Ectodermal cell (in vitro differentiated cells): ENCODE data around the gene MAML3.

Source experiments
- H3K27ac ChIP-seq: 2 replicates; pipeline ENCODE4 v1.7.0; 2013; ENCODE audit warnings: mild to moderate bottlenecking, low read depth, low read length; ENCODE audit not compliant: insufficient read depth, poor library complexity, severe bottlenecking
- H3K27me3 ChIP-seq: 2 replicates; pipeline ENCODE4 v1.7.0; 2013; ENCODE audit warnings: mild to moderate bottlenecking, low read length; ENCODE audit not compliant: insufficient read depth, control insufficient read depth, poor library complexity, severe bottlenecking
- H3K36me3 ChIP-seq: one replicate; pipeline ENCODE4 v1.7.0; 2013; ENCODE audit warnings: low read length; ENCODE audit not compliant: control insufficient read depth, insufficient read depth
- H3K4me1 ChIP-seq: one replicate; pipeline ENCODE4 v1.7.0; 2013; ENCODE audit warnings: low read length; ENCODE audit not compliant: control insufficient read depth, insufficient read depth
- H3K4me3 ChIP-seq: 2 replicates; pipeline ENCODE4 v1.7.0; 2013; ENCODE audit warnings: low read depth, low read length, control low read depth; ENCODE audit not compliant: insufficient read depth
- H3K9me3 ChIP-seq: 2 replicates; pipeline ENCODE4 v1.7.0; 2013; ENCODE audit warnings: mild to moderate bottlenecking, low read length, moderate library complexity; ENCODE audit not compliant: control insufficient read depth
- WGBS, 2 experiments: methylation state at CpG; one replicate each; pipeline ENCODE4 v1.1.7; 2013; ENCODE audit warnings: missing lambda C conversion rate in 2 of 2; 5-methylcytosine and 5-hydroxymethylcytosine counted together

The MAML3 gene

GRCh38 chr4:140131675-140132229 is 22.2 kb downstream of the MAML3 start:
- Histone ChIP-seq H3K4me1 (peaks cover 3% of the 10 kb centered on the region), H3K9me3 (no peaks in the 10 kb centered on the region), H3K36me3 (no peaks in the 10 kb centered on the region), H3K4me3 (no peak overlapping the region), H3K27ac (no peak overlapping the region), H3K27me3 (no peaks in the 10 kb centered on the region)
- WGBS, 2 experiments: 97 to 98% methylated on average over 5 of the region's 5 CpGs

DNA sequence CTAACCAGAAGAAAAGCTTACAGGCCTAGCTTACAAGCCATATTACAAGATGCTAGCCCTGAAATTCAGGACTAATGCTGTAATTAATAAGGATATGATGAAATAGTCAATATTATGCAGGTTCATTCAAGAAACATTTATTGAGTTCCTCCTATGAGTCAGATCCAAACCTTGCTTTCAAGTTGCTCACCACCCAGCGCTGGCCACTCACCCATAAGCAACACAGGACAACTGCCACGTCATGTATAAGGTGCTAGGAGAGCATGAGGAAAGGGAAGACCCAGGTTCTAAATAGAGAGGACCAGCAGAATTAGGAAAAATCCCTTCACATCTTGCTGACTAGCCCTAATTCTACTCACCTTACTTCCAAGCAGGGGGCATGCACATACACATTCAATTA is 23.3 kb downstream of the MAML3 start:
- no peaks in the 10 kb centered on the region for H3K9me3 ChIP-seq
- peaks cover under 1% of the 10 kb centered on the region for H3K4me1 ChIP-seq
- no peak overlapping the region for H3K4me3 ChIP-seq
- no peaks in the 10 kb centered on the region for H3K27me3 ChIP-seq
- WGBS, 2 experiments: 93 to 100% methylated on average over 2 of the region's 2 CpGs
- H3K27ac ChIP-seq: no peak overlapping the region
- H3K36me3 ChIP-seq: no peaks in the 10 kb centered on the region

- Histone ChIP-seq H3K9me3 (no peaks in the 10 kb centered on the region), H3K27ac (no peak overlapping the region), H3K27me3 (no peaks in the 10 kb centered on the region), H3K4me1 (no peaks in the 10 kb centered on the region), H3K4me3 (no peak overlapping the region), H3K36me3 (no peaks in the 10 kb centered on the region)
- WGBS, 2 experiments: 93 to 98% methylated on average over 2 of the region's 2 CpGs
Observed at GRCh38 chr4:140127422-140127821, 26.6 kb downstream of the MAML3 start.

GRCh38 chr4:140126261-140126660 is 27.7 kb downstream of the MAML3 start:
- 84 to 88% methylated on average over 6 of the region's 6 CpGs for WGBS, 2 experiments
- H3K36me3 ChIP-seq: no peaks in the 10 kb centered on the region
- H3K27ac ChIP-seq: no peak overlapping the region
- H3K4me1 ChIP-seq: no peaks in the 10 kb centered on the region
- H3K27me3 ChIP-seq: no peaks in the 10 kb centered on the region
- H3K4me3 ChIP-seq: no peak overlapping the region
- no peaks in the 10 kb centered on the region for H3K9me3 ChIP-seq

- Histone ChIP-seq H3K36me3 (no peaks in the 10 kb centered on the region), H3K4me3 (no peak overlapping the region), H3K9me3 (no peaks in the 10 kb centered on the region), H3K27ac (no peak overlapping the region), H3K4me1 (no peaks in the 10 kb centered on the region), H3K27me3 (no peaks in the 10 kb centered on the region)
- 94 to 98% methylated on average over 1 of the region's 2 CpGs for WGBS, 2 experiments
Observed at GRCh38 chr4:140125374-140125773, 28.6 kb downstream of the MAML3 start.

GRCh38 chr4:140123666-140124377 is 30.2 kb downstream of the MAML3 start:
- Histone ChIP-seq H3K4me1 (no peaks in the 10 kb centered on the region), H3K4me3 (no peak overlapping the region), H3K9me3 (no peaks in the 10 kb centered on the region), H3K27ac (no peak overlapping the region), H3K36me3 (no peaks in the 10 kb centered on the region), H3K27me3 (no peaks in the 10 kb centered on the region)
- WGBS, 2 experiments: 85 to 89% methylated on average over 8 of the region's 8 CpGs

DNA sequence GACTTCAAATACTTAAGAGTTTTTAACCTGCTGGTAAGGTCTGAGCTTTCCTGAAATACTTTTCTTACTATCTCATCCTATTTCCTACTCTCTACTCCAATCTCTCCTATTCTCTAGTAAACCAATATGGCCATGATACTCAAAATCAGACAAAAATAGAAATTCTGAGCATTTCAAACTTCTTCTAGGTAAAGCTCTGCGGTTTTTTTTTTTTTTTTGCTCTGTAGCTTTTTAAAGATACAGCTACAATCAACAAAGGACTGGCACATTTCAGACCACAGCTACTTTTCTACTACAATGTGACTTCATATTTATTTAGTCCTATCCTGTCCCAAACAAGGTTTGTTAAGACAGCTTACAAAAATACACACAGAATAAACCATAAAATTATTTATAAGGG is 31.1 kb downstream of the MAML3 start:
- H3K9me3 ChIP-seq: no peaks in the 10 kb centered on the region
- H3K4me3 ChIP-seq: no peak overlapping the region
- 88 to 93% methylated on average over 1 of the region's 1 CpG for WGBS, 2 experiments
- no peaks in the 10 kb centered on the region for H3K36me3 ChIP-seq
- no peak overlapping the region for H3K27ac ChIP-seq
- no peaks in the 10 kb centered on the region for H3K4me1 ChIP-seq
- H3K27me3 ChIP-seq: no peaks in the 10 kb centered on the region

- 80 to 89% methylated on average over 3 of the region's 3 CpGs for WGBS, 2 experiments
- H3K4me1 ChIP-seq: no peaks in the 10 kb centered on the region
Observed at GRCh38 chr4:140121646-140122045, 32.3 kb downstream of the MAML3 start.

DNA sequence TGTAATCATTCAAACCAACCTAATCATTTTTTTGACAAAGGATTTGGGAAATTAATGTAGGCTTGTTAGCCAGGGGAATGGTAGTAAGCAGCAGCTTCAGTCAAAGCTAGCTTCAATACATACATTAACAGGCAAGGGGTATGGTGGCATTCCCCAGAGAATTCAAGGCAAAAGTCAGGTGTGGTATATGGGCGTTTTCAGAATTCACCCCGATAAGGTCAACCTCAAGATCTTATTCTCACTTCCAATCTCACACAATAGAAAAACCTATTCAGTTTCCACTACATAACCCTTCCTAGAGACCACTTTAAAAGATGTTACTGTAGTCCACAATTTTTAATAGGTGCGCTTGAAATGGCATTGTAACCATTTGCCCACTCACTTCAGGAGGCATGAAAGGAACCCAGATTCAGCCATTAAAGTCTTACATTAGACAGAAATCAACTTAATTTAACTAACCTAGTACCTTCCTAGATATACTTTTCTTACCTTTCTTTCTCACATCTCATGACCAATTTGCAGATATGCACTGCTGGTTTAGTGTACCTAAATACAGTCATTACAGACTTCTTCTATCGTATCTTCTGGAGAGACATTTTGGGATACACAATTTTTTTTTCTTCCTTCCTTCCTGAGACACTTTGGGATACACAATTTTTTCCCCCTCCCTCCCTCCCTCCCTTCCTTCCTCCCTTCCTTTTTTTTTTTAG is 34.9 kb downstream of the MAML3 start:
- Histone ChIP-seq H3K9me3 (no peaks in the 10 kb centered on the region), H3K27ac (no peak overlapping the region), H3K27me3 (no peaks in the 10 kb centered on the region), H3K4me1 (no peaks in the 10 kb centered on the region), H3K4me3 (no peak overlapping the region), H3K36me3 (no peaks in the 10 kb centered on the region)
- WGBS, 2 experiments: 93 to 97% methylated on average over 4 of the region's 4 CpGs

More at GRCh38 chr4:140121646-140122045, 32.3 kb downstream of the MAML3 start:
- no peak overlapping the region for H3K4me3 ChIP-seq
- no peaks in the 10 kb centered on the region for H3K9me3 ChIP-seq
- no peak overlapping the region for H3K27ac ChIP-seq
- no peaks in the 10 kb centered on the region for H3K27me3 ChIP-seq
- H3K36me3 ChIP-seq: no peaks in the 10 kb centered on the region

- Histone ChIP-seq H3K27me3 (no peaks in the 10 kb centered on the region), H3K27ac (no peak overlapping the region), H3K4me1 (no peaks in the 10 kb centered on the region), H3K9me3 (no peaks in the 10 kb centered on the region), H3K36me3 (no peaks in the 10 kb centered on the region), H3K4me3 (no peak overlapping the region)
- 93 to 100% methylated on average over 2 to 4 of the region's 5 CpGs for WGBS, 2 experiments
Observed at GRCh38 chr4:140117947-140118346, 36.0 kb downstream of the MAML3 start.
